Stimulated activated CD4-positive, alpha-beta T cell treated with anti-CD3 and anti-CD28 coated beads, Interleukin-1b, Interleukin-23, amount 100 ng/mL, for 1 hour (primary cell): Measurements from ENCODE around the gene SNAI3.

Experiments used
- DNase-seq, 2 donors: peaks; one replicate each; pipeline ENCODE4 v3.0.0-alpha.2; 2020; ENCODE audit warnings: low read depth in 2 of 2

The SNAI3 gene

GRCh38 chr16:88721815-88722755, 35.8 kb upstream of the SNAI3 start:
- DNase-seq, result no peak

GRCh38 chr16:88721236-88721635, 34.9 kb upstream of the SNAI3 start:
- no peak for DNase-seq

- DNase-seq, result no peak
Measured at GRCh38 chr16:88720396-88720970, 34.2 kb upstream of the SNAI3 start.

DNA sequence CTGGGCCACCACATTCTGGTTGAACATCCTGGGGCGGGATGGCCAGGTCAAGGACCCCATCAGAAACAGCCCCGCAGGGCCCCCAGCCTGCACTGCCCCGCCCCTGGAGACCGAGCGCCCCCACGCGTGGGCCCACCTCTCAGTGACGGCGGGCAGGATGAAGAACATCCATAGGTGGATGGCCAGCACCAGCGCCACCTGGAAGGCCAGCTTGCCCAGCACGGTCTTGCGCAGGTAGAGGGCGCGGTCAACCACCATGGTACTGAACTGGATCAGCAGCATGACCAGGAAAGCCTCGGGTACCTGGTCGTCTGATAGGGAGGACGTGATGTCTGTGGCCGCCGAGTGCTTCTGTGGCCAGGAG, 33.6 kb upstream of the SNAI3 start:
- no peak for DNase-seq

GRCh38 chr16:88719267-88719932, 33.1 kb upstream of the SNAI3 start:
- no peak for DNase-seq

DNA sequence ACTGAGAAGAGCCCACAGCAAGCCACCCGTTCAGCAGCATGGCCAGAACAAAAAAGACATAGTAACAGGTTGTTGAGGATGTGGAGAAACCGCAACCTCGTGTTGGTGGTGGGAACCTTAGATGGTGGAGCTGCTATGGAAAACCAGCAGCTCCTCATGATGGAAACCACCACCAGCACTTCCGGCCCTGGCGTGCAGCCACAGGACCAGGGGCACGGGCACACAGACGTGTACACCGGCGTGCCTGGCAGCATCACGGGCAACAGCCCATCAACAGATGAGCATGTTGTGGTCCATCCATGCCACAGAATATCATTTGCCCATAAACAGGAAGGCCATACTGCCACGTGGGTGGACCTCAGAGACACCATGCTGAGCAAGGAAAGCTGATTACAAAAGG, 31.9 kb upstream of the SNAI3 start:
- DNase-seq, result no peak

GRCh38 chr16:88716601-88717001, 30.3 kb upstream of the SNAI3 start:
- DNase-seq, result no peak

DNA sequence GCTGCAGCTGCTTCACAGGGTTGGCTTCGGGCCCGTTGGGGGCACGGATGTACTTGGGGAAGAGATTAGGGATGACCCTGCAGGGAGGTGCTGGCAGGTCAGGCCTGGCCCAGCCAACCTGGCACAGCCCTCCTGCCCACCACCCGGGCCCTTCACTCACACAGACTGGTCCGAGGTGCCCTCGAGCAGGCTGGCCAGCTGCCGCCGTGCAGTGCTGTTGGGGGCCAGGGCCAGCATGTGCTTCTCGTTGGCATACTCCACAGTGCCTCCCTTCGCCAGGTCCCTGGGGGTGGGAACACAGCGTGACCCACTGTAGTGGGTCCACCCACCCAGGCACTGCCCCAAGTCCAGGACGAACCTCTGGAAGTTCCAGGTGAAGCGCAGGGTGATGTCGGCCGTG, 29.9 kb upstream of the SNAI3 start:
- no peak for DNase-seq

DNA sequence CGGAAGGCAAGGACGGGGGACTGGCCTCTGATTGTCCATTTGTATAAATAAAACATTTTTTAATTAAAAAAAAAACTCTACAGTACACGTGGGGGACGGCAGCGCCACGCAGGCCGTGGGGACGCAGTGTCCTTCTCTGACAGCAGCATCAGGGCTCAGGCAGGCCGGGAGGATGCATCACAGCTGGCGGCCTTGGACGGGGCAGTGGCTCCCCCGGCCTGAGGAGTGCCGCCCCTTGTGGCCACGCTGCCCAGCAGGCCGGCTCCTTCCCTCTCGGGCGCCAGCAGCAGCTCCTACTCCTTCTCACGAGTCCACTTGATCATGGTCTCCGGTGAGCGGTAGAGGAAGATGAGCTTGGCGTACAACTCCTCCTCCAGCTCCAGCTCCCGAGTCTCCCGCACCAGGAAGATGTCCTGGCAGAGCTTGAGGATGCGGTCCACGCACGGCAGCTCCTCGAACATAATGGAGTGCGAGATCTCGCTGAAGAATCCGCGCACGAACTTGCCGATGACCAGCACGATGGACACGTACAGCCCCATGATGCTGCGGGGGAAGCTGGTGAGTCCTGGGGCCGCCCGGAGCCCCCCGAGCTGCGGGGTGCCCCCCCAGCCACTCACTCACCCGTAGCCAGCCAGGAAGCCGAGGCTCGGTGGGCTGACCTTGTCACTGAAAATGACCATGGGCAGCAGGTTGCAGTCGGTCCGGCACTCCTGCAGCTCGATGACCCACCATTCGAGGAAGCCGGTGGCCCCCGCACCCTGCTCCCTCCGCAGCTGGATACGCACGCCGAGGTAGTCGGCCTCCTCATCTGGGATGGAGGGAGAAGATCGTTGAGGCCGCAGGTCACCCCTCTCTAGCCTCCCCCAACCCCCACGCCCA, 29.2 kb upstream of the SNAI3 start:
- no peak for DNase-seq

DNA sequence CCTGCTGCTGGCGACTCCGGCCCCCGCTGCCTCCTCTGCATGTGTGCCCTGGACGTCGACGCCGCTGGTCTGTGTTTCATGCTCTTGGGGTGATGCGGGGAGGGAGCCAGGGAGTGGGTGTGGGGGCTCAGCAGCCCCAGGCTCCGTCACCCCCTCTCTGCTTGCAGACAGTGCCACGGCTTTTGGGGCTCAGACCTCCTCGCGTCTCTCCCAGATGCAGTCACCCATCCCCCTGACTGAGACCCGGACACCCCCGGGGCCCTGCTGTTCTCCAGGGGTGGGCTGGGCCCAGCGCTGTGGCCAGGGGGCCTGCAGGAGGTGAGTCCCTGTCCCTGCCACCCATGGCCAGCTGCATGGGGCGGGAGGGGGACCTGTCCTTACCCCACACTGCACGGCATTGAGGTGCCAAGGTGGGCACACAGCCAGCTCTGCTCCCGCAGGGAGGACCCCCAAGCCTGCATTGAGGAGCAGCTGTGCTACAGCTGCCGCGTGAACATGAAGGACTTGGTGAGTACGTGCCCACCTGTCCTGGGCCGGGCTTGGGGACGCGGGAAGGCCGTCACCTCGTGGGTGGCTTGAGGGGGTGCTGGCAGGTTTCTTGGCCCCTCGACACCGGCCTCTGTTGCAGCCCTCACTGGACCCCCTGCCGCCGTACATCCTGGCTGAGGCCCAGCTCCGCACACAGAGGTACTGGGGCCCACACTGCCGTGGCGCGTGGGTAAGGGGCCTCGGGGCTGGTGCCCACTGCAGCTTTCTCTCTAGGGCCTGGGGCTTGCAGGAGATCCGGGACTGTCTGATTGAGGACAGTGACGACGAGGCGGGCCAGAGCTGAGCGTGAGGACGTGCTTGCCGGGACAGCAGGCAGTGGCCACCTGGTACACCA, 28.4 kb upstream of the SNAI3 start:
- no peak for DNase-seq

DNA sequence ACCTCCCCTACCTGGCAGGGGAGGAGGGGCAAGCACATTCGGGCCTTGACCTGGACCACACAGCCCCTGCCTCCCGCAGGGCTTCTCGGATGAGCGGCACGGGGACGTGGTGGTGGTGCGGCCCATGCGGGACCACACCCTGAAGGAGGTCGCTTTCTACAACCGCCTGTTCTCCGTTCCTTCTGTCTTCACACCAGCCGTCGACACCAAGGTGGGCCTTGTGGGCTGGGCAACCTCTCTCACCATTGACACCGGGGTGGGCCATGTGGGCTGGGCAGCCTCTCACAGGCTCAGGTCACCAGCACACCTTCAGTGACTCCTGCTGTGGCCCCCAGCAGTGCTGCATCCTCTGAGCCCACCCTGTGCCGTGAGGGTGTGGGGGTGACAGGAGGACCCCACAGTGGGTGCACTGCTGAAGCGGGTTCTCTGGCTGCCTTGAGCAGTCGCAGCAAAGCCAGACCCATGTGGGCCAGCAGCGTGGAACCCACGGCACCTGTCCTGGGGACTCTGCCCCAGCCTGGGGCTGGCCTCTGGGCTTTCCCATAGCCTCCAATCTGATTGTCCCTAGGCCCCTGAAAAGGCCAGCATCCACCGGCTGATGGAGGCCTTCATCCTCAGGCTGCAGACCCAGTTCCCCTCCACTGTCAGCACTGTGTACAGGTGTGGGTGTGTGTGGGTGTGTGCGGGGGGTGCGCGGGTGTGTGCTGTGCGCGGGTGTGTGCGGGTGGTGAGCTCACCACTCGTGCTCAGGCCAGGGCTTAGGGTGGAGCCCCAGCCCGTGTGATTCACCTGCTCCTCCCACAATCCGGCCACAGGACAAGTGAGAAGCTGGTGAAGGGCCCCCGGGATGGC, 27.5 kb upstream of the SNAI3 start:
- no peak for DNase-seq

- DNase-seq, result no peak
Measured at GRCh38 chr16:88713054-88713453, 26.7 kb upstream of the SNAI3 start.

DNA sequence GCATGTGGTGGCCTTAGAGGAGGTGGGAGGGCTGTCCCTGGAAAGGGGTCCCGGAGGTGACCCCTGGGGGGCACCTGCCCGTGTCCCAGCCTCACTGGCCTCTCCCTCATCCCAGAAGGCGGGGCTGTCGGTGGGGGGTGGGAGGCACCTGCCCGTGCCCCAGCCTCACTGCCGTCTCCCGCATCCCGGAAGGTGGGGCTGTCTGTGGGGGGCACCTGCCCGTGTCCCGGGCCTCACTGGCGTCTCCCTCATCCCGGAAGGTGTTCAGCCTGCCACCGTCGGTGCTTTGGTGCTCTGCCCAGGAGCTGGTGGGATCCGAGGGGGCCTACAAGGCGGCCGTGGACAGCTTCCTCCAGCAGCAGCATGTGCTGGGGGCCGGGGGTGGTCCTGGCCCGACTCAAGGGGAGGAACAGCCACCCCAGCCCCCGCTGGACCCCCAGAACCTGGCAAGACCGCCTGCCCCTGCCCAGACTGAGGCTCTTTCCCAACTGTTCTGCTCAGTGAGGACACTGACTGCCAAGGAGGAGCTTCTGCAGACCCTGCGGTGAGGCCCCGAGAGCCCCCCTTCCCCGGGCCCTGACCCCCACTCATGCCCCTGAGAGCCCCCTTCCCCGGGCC, 26.2 kb upstream of the SNAI3 start:
- no peak for DNase-seq

DNA sequence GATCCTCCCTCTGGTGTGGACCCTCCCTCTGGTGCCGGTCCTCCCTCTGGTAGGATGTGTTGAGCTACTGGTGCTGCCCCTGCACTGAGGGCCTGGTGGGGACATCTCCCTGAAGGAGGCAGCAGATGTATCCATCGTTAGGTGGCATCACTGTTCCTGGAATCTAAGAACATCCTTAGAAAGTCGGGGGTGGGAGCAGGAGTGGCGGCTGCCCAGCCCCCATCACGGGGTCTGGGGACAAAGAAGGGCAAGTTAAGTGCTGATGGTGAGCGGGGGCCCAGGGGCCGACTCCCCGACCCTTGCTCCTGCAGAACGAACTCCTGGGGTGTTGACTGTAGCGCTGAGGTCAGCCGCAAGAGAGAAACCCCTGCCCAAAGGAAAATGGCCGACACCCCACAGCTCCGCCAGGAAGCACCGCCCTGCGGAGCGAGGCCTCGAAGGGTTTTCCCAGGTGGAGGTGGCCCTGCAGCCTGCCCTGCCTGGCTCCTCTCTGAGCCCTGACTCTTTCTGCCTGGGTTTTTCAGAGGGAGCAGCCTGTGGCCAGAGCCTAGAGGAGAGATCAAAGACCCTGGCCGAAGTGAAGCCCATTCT, 25.5 kb upstream of the SNAI3 start:
- DNase-seq, result no peak

DNA sequence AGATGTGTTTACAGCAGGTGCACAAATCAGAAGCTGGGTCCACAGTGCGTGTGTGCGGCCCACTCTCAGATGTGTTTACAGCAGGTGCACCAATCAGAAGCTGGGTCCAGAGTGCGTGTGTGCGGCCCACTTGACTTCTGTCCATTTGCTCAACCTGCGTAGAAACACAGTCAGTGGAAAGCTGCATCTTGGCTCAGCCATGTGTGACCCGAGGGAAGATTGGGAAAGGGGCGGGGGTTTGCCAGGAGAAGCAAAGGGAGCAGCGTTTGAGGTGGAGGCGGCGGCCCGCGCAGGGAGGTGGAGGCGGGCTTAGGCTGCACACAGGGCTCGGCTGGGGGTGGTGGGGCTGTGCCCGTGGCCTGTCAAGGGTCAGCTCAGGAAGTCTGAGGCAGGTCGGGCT, 24.2 kb upstream of the SNAI3 start:
- no peak for DNase-seq

- no peak for DNase-seq
Measured at GRCh38 chr16:88706965-88707826, 20.9 kb upstream of the SNAI3 start.

DNA sequence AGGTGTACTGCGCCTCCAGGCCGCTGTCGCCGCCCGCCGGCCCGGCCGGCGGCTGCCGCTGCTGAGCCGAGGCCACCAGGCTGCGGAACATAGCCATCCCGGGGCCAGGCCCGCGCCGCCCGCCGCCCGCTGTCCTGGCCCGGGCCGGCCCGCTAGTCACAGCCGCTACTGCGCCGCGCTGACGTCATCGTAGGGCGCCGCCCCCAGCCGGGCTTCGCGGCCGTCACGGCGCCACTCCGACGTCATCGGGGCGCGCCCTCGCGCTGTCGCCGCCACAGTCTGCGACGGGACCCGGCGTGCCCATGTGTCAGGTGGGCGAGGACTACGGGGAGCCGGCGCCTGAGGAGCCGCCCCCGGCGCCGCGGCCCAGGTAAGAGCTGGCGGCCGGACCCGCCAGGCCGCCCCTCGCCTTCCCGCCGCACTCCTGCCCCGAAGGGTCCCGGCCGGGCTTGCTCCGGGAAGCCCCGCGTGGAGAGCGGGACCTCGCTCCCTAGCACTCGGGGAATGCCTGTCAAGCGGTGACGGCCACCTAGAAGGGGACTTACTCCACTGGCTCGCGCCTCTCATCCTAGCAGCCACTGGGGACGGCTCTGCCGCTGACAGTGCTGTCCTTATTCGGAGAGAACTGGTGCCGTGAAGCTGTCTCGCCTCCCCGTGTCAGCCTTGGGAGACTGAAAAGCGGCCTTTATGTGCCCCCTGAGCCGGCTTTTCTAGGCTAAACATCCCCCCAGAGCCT, 20.1 kb upstream of the SNAI3 start, which contains the start of the genes CTU2 and RNF166:
Gene CTU2, plus strand, starts transcription at position 275 of the 736 bp plus-strand sequence. Its CDS starts 28 bp downstream, at position 303.
Gene RNF166, minus strand, starts transcription at position 180 of the 736 bp plus-strand sequence. Its CDS starts 83 bp downstream, at position 97.
- DNase-seq, result peak; percentile 74 to 90
